CD8-positive, alpha-beta memory T cell (primary cell): ENCODE measurements around the gene SLC15A4. TPM values are rescaled to one million over a fixed set of nuclear protein-coding genes. Genes with fewer than 3 reads are reported as not detected.

ENCODE experiments used
- CTCF ChIA-PET: fragments of 350-600 bp; sonication (Branson Sonifier 250); formaldehyde crosslinking; loops from one replicate; lab custom pipeline; 2021; ENCODE audit warnings: antibody characterized with exemption; lab: Charles Lee
- POLR2A ChIA-PET: fragments of 350-600 bp; sonication (Branson Sonifier 250); formaldehyde crosslinking; loops from one replicate; lab custom pipeline; 2021; ENCODE audit warnings: antibody characterized with exemption; lab: Charles Lee
- DNase-seq, 5 donors: peaks; one replicate each; pipeline versions ENCODE4 v3.0.0 to v3.0.0-alpha.2; 2020 to 2022; ENCODE audit warnings: mixed read lengths in 1 of 5
- H3K27ac ChIP-seq: one replicate; pipeline ENCODE4 v1.7.0; 2013; ENCODE audit warnings: low read depth, mild to moderate bottlenecking, low read length, moderate library complexity
- H3K27me3 ChIP-seq: 2 replicates; pipeline ENCODE4 v1.7.0; 2013; ENCODE audit warnings: low read length, mild to moderate bottlenecking; ENCODE audit not compliant: insufficient read depth, poor library complexity, severe bottlenecking
- H3K36me3 ChIP-seq: 2 replicates; pipeline ENCODE4 v1.7.0; 2013; ENCODE audit warnings: mild to moderate bottlenecking, low read length, moderate library complexity; ENCODE audit not compliant: insufficient read depth
- H3K4me1 ChIP-seq: 2 replicates; pipeline ENCODE4 v1.7.0; 2013; ENCODE audit warnings: mild to moderate bottlenecking, low read length, moderate library complexity; ENCODE audit not compliant: insufficient read depth
- H3K4me3 ChIP-seq: 2 replicates; pipeline ENCODE4 v1.7.0; 2013; ENCODE audit warnings: mild to moderate bottlenecking, low read length
- H3K9me3 ChIP-seq: 2 replicates; pipeline ENCODE4 v1.7.0; 2013; ENCODE audit warnings: mild to moderate bottlenecking, low read length
- H3K27ac Mint-ChIP-seq, 8 donors: one replicate each; pipeline ENCODE4 v1.8.0; 2020 to 2021; ENCODE audit warnings: mixed read lengths in 8 of 8, mild to moderate bottlenecking in 6 of 8, inconsistent platforms in 3 of 8, moderate library complexity in 3 of 8
- H3K27me3 Mint-ChIP-seq, 2 donors: one replicate each; pipeline ENCODE4 v1.8.0; 2020 to 2021; ENCODE audit warnings: mixed read lengths in 2 of 2, mild to moderate bottlenecking in 1 of 2, moderate library complexity in 1 of 2
- H3K36me3 Mint-ChIP-seq, 3 donors: one replicate each; pipeline ENCODE4 v1.8.0; 2020 to 2021; ENCODE audit warnings: mixed read lengths in 3 of 3, inconsistent platforms in 1 of 3, mild to moderate bottlenecking in 1 of 3
- H3K4me1 Mint-ChIP-seq, 3 donors: one replicate each; pipeline ENCODE4 v1.8.0; 2020 to 2021; ENCODE audit warnings: mixed read lengths in 3 of 3, inconsistent platforms in 1 of 3, mild to moderate bottlenecking in 1 of 3
- H3K4me3 Mint-ChIP-seq, 7 donors: one replicate each; pipeline ENCODE4 v1.8.0; 2020 to 2021; ENCODE audit warnings: mixed read lengths in 7 of 7, mild to moderate bottlenecking in 6 of 7, moderate library complexity in 4 of 7, inconsistent platforms in 2 of 7
- H3K9me3 Mint-ChIP-seq, 5 donors: one replicate each; pipeline ENCODE4 v1.8.0; 2020 to 2022; ENCODE audit warnings: mixed read lengths in 5 of 5, mild to moderate bottlenecking in 3 of 5, moderate library complexity in 2 of 5, inconsistent platforms in 1 of 5
- polyA plus RNA-seq: library from polyadenylated mRNA; unstranded; fragments of 300-500 nt; fragmentation: Illumina TruSeq; gene quantifications from one replicate; pipeline ENCODE4 v1.2.3, GENCODE V29; 2021
- total RNA-seq, 2 experiments: library from RNA; stranded (reverse); gene quantifications; one replicate each; pipeline ENCODE4 v1.2.3, GENCODE V29; 2021

The SLC15A4 gene
- total and polyA plus RNA-seq, 3 experiments from 2014 or later = 16.1 to 21.7 (median 21.0) TPM

DNA sequence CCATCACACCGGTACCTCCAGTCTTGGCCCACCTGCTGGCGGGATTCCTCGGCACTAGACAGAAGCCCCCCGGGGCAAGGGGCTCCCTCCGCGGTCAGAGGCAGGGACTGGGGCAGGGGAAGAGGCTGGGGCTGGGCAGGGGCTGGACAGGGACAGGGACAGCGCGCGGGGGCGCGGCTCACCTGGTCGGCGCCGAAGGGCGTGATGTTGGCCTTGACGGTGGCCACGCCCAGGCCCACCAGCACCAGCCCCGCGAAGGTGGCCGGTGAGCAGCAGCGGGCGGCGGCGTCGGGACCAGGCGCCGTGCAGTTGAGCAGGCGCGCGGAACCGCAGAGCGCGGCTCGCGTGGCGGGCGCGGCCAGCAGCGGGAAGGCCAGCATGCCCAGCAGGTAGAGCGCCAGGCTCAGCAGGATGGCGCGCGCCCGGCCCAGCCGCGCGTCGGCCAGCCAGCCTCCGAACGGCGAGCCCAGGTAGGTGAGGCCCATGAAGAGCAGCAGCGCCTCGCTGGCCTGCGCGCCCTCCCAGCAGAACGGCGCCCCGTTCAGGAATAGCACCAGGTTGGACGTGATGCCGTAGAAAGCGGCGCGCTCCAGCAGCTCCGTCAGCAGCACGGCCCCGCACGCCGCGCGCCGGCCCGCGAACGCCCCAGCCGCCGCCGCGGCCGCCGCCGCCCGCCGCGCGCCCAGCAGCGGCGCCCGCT, 392 bp downstream of the SLC15A4 start:
- no peaks in the 10 kb centered on the region for H3K9me3 ChIP-seq
- H3K36me3 ChIP-seq = peaks cover 7% of the 10 kb centered on the region
- Mint-ChIP-seq H3K9me3 (no peaks in the 10 kb centered on the region), H3K4me3 (peak overlapping the region; percentile 82 to 92 (median 84)), H3K36me3 (peaks cover 0 to 16% (median 2%) of the 10 kb centered on the region in 3 donors), H3K27ac (peak overlapping the region in 6 of 8 donors; percentile 52 to 87 (median 76)), H3K4me1 (peaks cover 41 to 54% (median 44%) of the 10 kb centered on the region in 3 donors), H3K27me3 (no peaks in the 10 kb centered on the region)
- H3K4me1 ChIP-seq = peaks cover 30% of the 10 kb centered on the region
- DNase-seq = peak in 3 of 5 donors; percentile 3 to 58 (median 26)
- peak overlapping the region; percentile 43 for H3K27ac ChIP-seq
- CTCF ChIA-PET = interaction anchor here (1.7 kb wide), 1 partner anchor 25 kb away, joined by 7 read pairs; no protein-coding TSS in a partner anchor
- no peaks in the 10 kb centered on the region for H3K27me3 ChIP-seq
- POLR2A ChIA-PET = interaction anchor here (1.1 to 1.3 kb wide), 3 partner anchors 12 to 27 kb away, joined by 3 to 6 read pairs (median 4); no protein-coding TSS in a partner anchor
- peak overlapping the region; percentile 64 for H3K4me3 ChIP-seq

DNA sequence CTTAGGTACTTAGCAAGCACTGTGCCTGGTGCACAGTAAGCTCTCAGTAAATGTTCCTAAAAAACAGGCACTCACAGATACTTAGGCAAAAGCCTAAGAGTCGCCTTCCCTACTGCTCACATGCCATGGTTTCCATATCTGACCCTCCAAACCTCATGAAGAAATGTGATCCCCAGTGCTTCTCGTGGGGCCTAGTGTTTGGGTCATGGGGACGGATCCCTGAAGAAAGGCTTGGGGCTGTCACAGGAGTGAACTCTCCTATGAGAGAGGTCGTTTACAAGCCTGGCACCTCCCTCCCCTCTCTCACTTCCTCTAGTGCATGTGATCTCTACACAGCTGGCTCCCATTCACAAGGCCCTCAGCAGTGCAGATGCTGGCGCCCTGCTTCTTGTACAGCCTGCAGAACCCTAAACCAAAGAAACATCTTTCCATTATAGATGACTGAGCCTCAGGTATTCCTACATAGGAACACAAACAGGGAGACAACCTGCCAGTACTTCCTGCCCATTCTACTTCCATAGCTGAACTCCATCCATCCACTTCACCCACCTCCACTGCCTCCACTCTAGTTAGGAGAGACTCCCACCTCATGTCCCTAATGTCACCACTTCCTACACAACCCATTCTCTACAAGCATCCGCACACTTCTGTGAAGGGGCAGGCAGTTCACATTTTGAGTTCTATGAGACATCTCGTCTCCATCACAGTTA, 2.9 kb downstream of the SLC15A4 start:
- Histone ChIP-seq H3K27ac (no peak overlapping the region), H3K27me3 (no peaks in the 10 kb centered on the region), H3K4me3 (no peak overlapping the region), H3K36me3 (peaks cover 7% of the 10 kb centered on the region), H3K4me1 (peaks cover 43% of the 10 kb centered on the region), H3K9me3 (no peaks in the 10 kb centered on the region)
- no peak for DNase-seq
- Mint-ChIP-seq H3K4me1 (peaks cover 61 to 76% (median 67%) of the 10 kb centered on the region in 3 donors), H3K4me3 (peak overlapping the region; percentile 66 to 84 (median 71)), H3K36me3 (peaks cover 0 to 16% (median 2%) of the 10 kb centered on the region in 3 donors), H3K27ac (peak overlapping the region; percentile 52 to 93 (median 79)), H3K9me3 (no peaks in the 10 kb centered on the region), H3K27me3 (no peaks in the 10 kb centered on the region)
- CTCF ChIA-PET = interaction anchor here (1.2 to 1.6 kb wide), 2 partner anchors 26 to 38 kb away, joined by 3 read pairs; no protein-coding TSS in a partner anchor
- POLR2A ChIA-PET = no interaction called here

DNA sequence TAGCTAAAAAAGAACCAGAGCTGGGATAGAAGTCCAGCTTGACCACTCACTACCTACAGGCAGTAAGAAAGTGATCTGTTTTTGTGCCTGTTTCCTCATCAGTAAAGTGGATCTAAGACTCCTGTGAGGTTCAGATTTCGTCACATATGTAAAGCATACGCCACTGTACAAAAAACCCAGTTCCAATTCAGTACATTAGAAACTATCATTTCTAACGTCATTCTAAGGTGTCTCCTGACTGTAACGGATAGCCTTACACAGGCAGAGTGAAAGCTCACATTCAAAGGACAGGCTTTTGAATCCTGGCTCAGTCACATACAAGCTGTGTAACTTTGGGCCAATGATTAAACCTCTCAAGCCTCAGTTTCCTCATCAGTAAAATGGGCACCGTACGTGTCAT, 3.5 kb downstream of the SLC15A4 start:
- Histone ChIP-seq H3K27ac (no peak overlapping the region), H3K36me3 (peaks cover 7% of the 10 kb centered on the region), H3K4me1 (peaks cover 48% of the 10 kb centered on the region), H3K4me3 (no peak overlapping the region), H3K27me3 (no peaks in the 10 kb centered on the region), H3K9me3 (no peaks in the 10 kb centered on the region)
- Mint-ChIP-seq H3K4me3 (peak overlapping the region in 2 of 7 donors; percentile 11 to 74), H3K4me1 (peaks cover 65 to 81% (median 71%) of the 10 kb centered on the region in 3 donors), H3K9me3 (no peaks in the 10 kb centered on the region), H3K27ac (peak overlapping the region in 3 of 8 donors; percentile 21 to 77 (median 57)), H3K27me3 (no peaks in the 10 kb centered on the region), H3K36me3 (peaks cover 0 to 16% (median 2%) of the 10 kb centered on the region in 3 donors)
- CTCF ChIA-PET = interaction anchor here (1.6 kb wide), 1 partner anchor 25 kb away, joined by 3 read pairs; no protein-coding TSS in a partner anchor
- no peak for DNase-seq
- POLR2A ChIA-PET = no interaction called here

DNA sequence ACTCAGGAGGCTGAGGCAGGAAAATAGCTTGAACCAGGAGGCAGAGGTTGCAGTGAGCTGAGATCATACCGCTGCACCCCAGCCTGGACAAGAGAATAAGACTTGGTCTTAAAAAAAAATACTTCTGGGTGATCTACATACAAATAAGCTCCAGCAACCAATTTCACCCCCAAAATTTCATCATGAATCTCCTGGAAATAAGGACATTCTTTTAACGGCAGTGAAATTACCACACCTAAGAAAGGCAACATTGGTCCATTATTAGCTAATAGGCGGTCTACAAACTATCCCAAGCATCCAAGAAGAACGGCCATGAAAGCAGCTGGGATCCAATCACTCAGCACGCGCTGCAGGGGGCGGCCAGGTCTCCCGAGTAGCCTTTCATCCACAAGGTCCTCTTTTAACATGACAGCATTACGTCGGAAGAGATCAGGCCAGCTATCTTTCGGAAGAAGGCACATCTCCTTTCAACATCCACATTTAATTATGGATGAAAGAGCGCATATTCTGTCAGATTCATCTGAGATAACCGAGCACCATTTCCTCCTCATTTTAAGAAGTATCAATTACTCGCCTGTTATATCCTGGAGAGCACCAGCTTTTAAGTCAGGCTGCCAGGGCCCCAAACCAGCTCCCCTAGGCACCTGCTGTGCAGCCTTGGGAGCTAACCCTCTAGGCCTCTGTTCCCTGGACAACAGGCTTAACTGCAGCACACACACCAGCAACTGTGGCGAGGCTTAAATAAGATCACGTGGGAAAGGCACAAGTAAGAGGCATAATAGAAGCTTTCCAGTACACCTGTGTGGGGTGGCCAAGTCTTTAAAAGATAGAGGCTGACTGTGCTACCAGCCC, 4.2 kb downstream of the SLC15A4 start:
- ChIA-PET POLR2A (no interaction called here), CTCF (interaction anchor here (1.6 kb wide), 1 partner anchor 24 kb away, joined by 3 read pairs; no protein-coding TSS in a partner anchor)
- Mint-ChIP-seq H3K4me3 (peak overlapping the region in 4 of 7 donors; percentile 11 to 74 (median 40)), H3K36me3 (peaks cover 0 to 22% (median 8%) of the 10 kb centered on the region in 3 donors), H3K4me1 (peaks cover 65 to 81% (median 72%) of the 10 kb centered on the region in 3 donors), H3K9me3 (no peaks in the 10 kb centered on the region), H3K27me3 (no peaks in the 10 kb centered on the region), H3K27ac (peak overlapping the region in 7 of 8 donors; percentile 9 to 77 (median 43))
- Histone ChIP-seq H3K27ac (no peak overlapping the region), H3K9me3 (no peaks in the 10 kb centered on the region), H3K36me3 (peaks cover 14% of the 10 kb centered on the region), H3K4me3 (no peak overlapping the region), H3K27me3 (no peaks in the 10 kb centered on the region), H3K4me1 (peaks cover 48% of the 10 kb centered on the region)
- no peak for DNase-seq

DNA sequence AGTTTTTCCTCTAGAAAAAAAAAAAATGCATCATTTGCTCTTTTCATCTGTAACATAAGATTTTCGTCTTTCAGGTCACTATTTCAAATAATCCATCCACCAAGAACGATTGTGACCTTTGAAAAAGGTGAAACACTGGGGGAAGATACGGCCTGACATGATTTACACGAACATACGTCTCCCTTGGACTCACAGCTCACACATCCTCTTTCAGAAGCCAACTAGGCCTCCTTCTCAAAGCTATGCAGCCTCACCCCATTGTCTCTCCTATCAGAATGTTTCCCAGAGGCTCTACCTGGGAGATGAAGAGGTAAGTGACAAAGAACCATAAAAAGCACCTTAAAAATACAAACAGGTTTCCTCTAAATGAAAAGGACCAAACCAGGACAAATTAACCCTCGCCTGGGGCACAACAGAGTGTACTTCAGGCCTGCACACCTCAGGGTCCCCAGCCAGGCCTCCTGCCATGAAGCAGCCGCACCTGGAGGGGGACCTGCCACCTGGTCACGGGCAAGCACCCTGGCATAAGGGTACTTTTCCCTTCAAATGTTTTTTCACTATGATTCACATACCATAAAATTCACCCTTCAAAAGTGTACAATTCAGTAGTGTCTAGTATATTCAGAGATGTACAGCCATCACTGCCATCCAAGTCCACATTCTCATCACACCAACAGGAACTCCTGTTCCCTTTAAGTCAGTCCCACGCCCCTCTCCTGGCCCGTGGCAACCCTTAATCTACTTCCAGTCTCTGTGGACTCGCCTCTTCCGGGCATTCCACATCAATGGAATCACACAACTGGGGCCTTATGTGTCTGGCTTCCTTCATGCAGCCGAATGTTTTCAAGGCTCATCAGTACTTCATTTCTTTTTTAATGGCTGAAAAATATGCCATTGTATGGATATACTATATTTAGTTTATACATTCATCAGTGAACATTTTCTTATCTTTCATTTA, 5.4 kb downstream of the SLC15A4 start:
- POLR2A ChIA-PET = no interaction called here
- no peak for DNase-seq
- Histone ChIP-seq H3K4me1 (peaks cover 48% of the 10 kb centered on the region), H3K4me3 (no peak overlapping the region), H3K9me3 (no peaks in the 10 kb centered on the region), H3K27ac (no peak overlapping the region), H3K36me3 (peaks cover 24% of the 10 kb centered on the region), H3K27me3 (no peaks in the 10 kb centered on the region)
- H3K4me3 Mint-ChIP-seq = peak overlapping the region; percentile 28 to 76 (median 56)
- H3K9me3 Mint-ChIP-seq = no peaks in the 10 kb centered on the region
- peaks cover 0 to 33% (median 17%) of the 10 kb centered on the region in 3 donors for H3K36me3 Mint-ChIP-seq
- CTCF ChIA-PET = no interaction called here
- H3K27me3 Mint-ChIP-seq = no peaks in the 10 kb centered on the region
- peak overlapping the region; percentile 37 to 92 (median 80) for H3K27ac Mint-ChIP-seq
- H3K4me1 Mint-ChIP-seq = peaks cover 71 to 87% (median 84%) of the 10 kb centered on the region in 3 donors

DNA sequence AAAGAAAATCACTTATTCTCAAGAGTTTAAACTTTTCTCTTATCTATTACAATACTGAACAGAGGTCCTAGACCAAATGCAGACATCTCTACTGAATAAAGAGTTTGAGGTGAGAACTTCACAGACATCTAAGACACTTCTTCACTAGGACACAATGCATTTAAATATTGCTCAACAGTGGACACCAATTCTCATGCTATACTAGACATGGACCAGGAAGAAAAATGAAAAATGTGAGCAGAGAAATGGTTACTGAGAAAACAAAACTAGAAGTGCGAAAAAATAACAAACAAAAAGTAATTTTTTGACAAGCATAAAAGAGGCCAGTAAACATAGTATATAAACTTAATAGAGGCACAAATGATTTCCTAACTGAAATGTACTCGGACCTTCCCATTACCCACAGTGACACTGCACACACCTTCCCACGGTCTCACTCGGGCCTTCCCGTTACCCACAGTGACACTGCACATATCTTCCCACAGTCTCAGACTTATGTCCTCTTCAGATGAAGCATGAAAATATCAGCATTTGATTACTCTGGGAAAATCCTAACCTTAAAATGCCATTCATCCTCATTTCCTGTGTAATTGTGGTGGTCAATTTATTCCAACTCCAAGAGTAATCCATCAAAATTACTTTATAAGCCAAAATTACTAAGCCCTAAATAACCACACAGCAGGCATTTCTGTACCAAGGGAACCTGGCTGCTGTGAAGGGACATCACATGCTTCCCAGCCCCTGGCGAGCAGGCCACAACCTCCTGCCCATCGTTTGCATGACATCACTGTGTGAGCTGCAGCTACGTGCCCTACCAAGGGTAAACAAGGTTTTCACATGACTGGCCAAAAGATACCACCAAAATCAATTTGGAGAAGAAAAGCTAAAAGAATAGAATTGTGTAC, 6.4 kb downstream of the SLC15A4 start:
- H3K9me3 ChIP-seq = no peaks in the 10 kb centered on the region
- Mint-ChIP-seq H3K27ac (peak overlapping the region; percentile 30 to 92 (median 80)), H3K4me3 (peak overlapping the region; percentile 10 to 76 (median 56)), H3K27me3 (no peaks in the 10 kb centered on the region), H3K36me3 (peaks cover 0 to 41% (median 18%) of the 10 kb centered on the region in 3 donors), H3K9me3 (no peaks in the 10 kb centered on the region), H3K4me1 (peaks cover 76 to 94% (median 92%) of the 10 kb centered on the region in 3 donors)
- DNase-seq = no peak
- ChIA-PET CTCF (no interaction called here), POLR2A (no interaction called here)
- no peak overlapping the region for H3K4me3 ChIP-seq
- H3K27ac ChIP-seq = no peak overlapping the region
- peaks cover 51% of the 10 kb centered on the region for H3K4me1 ChIP-seq
- H3K36me3 ChIP-seq = peaks cover 25% of the 10 kb centered on the region
- no peaks in the 10 kb centered on the region for H3K27me3 ChIP-seq
